PFSK-1 (cell line): Measurements from ENCODE around the gene ADAMTS14.

Source experiments
- FOXP2 ChIP-seq: optimal IDR thresholded peaks from 2 replicates; pipeline ENCODE3; 2011; ENCODE audit warnings: borderline replicate concordance, control low read depth, inconsistent platforms; ENCODE audit not compliant: insufficient read depth; ENCODE audit errors: extremely low read length, extremely low read depth
- POLR2AphosphoS5 ChIP-seq: IDR thresholded peaks from 2 replicates; pipeline ENCODE4 v1.6.1; 2012; ENCODE audit warnings: low read depth, mild to moderate bottlenecking, control low read depth, low read length, moderate library complexity
- REST ChIP-seq, 2 experiments: IDR thresholded peaks; 2 replicates each; pipeline versions ENCODE4 v1.6.1 to v1.8.0; 2011 to 2012; ENCODE audit warnings: low read depth in 2 of 2, low read length in 2 of 2, control low read depth in 1 of 2, inconsistent platforms in 1 of 2, mild to moderate bottlenecking in 1 of 2, moderate library complexity in 1 of 2; ENCODE audit not compliant: insufficient read depth in 1 of 2
- SIN3A ChIP-seq: IDR thresholded peaks from 2 replicates; pipeline ENCODE4 v1.6.1; 2012; ENCODE audit warnings: mild to moderate bottlenecking, low read length, moderate library complexity, borderline replicate concordance; ENCODE audit not compliant: insufficient read depth
- TAF1 ChIP-seq: IDR thresholded peaks from 2 replicates; pipeline ENCODE4 v1.6.1; 2012; ENCODE audit warnings: low read length, control low read depth, borderline replicate concordance; ENCODE audit not compliant: insufficient read depth

The ADAMTS14 gene

GRCh38 chr10:70779088-70779487, 106.8 kb downstream of the ADAMTS14 start:
- no peak for TF ChIP-seq FOXP2
- no peak for TF ChIP-seq SIN3A
- no peak for TF ChIP-seq TAF1
- TF ChIP-seq POLR2AphosphoS5 = no peak
- no peak for TF ChIP-seq REST (IDR thresholded peaks at IDR 0.05; ENCODE audit: insufficient read depth in 1 of 2, low read depth in 2 of 2, low read length in 2 of 2)

GRCh38 chr10:70779511-70780369, 107.4 kb downstream of the ADAMTS14 start:
- TF ChIP-seq REST (IDR thresholded peaks at IDR 0.05; ENCODE audit: insufficient read depth in 1 of 2, low read depth in 2 of 2, low read length in 2 of 2) (no peak), SIN3A (no peak), FOXP2 (no peak), TAF1 (no peak), POLR2AphosphoS5 (no peak)

- no peak for TF ChIP-seq SIN3A
- TF ChIP-seq POLR2AphosphoS5 = no peak
- no peak for TF ChIP-seq REST (IDR thresholded peaks at IDR 0.05; ENCODE audit: insufficient read depth in 1 of 2, low read depth in 2 of 2, low read length in 2 of 2)
- no peak for TF ChIP-seq FOXP2
- TF ChIP-seq TAF1 = no peak
Observed at GRCh38 chr10:70780370-70780760, 108.1 kb downstream of the ADAMTS14 start.

GRCh38 chr10:70780772-70781171, 108.5 kb downstream of the ADAMTS14 start:
- no peak for TF ChIP-seq REST (IDR thresholded peaks at IDR 0.05; ENCODE audit: insufficient read depth in 1 of 2, low read depth in 2 of 2, low read length in 2 of 2)
- no peak for TF ChIP-seq TAF1
- no peak for TF ChIP-seq FOXP2
- no peak for TF ChIP-seq SIN3A
- no peak for TF ChIP-seq POLR2AphosphoS5
